GM10266 (cell line): ENCODE measurements around the gene EEF1E1.

ENCODE experiments used
- DNase-seq: peaks from one replicate; pipeline ENCODE4 v3.0.0; 2012; ENCODE audit errors: extremely low spot score
- CTCF ChIP-seq: IDR thresholded peaks from 2 replicates; pipeline ENCODE4 v1.5.1; 2012; ENCODE audit warnings: mild to moderate bottlenecking, low read depth; ENCODE audit not compliant: control insufficient read depth, insufficient read depth; ENCODE audit errors: missing control alignments

Gene EEF1E1

GRCh38 chr6:8073758-8074157 is 28.6 kb downstream of the EEF1E1 start:
- TF ChIP-seq CTCF: no peak
- no peak for DNase-seq

GRCh38 chr6:8070718-8071117 is 31.6 kb downstream of the EEF1E1 start:
- no peak for TF ChIP-seq CTCF
- DNase-seq: no peak

- no peak for DNase-seq
- no peak for TF ChIP-seq CTCF
Observed at GRCh38 chr6:8069631-8070284, 32.6 kb downstream of the EEF1E1 start.

- no peak for DNase-seq
- no peak for TF ChIP-seq CTCF
Observed at GRCh38 chr6:8069151-8069550, 33.2 kb downstream of the EEF1E1 start.

GRCh38 chr6:8066108-8066507 is 36.2 kb downstream of the EEF1E1 start:
- TF ChIP-seq CTCF: no peak
- DNase-seq: no peak

GRCh38 chr6:8065519-8065911 is 36.8 kb downstream of the EEF1E1 start:
- DNase-seq: peak; percentile 48
- TF ChIP-seq CTCF: no peak

- no peak for DNase-seq
- no peak for TF ChIP-seq CTCF
Observed at GRCh38 chr6:8064638-8065518, 37.5 kb downstream of the EEF1E1 start.
